ENCODE measurements around the gene VSTM2L.

GRCh38 chr20:37875460-37876175 lies 27.3 kb upstream of the VSTM2L start:
- TF ChIP-seq POLR2A (IDR thresholded peaks at IDR 0.05; ENCODE audit: low read depth, low read length), result no peak
- no peak for TF ChIP-seq CTCF (conservative IDR thresholded peaks at IDR 0.05; ENCODE audit: low read depth, low read length)
- no peak for TF ChIP-seq MAFK (IDR thresholded peaks at IDR 0.05; ENCODE audit: low read depth, low read length)
- no peak for TF ChIP-seq RAD21 (IDR thresholded peaks at IDR 0.05; ENCODE audit: low read length)
- no peak for TF ChIP-seq MXI1 (IDR thresholded peaks at IDR 0.05; ENCODE audit: borderline replicate concordance, low read depth, low read length)
- TF ChIP-seq RCOR1 (IDR thresholded peaks at IDR 0.05; ENCODE audit: insufficient replicate concordance, low read length), result no peak
- no peak for TF ChIP-seq SMC3 (IDR thresholded peaks at IDR 0.05; ENCODE audit: low read depth, low read length)
